ENCODE results near the gene SLCO3A1. TPM values are rescaled to one million over a fixed set of nuclear protein-coding genes. Genes with fewer than 3 reads are reported as not detected.

SLCO3A1 gene
- total and polyA plus RNA-seq, 2 of the 8 experiments (the other 6 are each of a cell fraction or from before 2014, with no cell fraction given) = 15.1 to 20.4 TPM

DNA sequence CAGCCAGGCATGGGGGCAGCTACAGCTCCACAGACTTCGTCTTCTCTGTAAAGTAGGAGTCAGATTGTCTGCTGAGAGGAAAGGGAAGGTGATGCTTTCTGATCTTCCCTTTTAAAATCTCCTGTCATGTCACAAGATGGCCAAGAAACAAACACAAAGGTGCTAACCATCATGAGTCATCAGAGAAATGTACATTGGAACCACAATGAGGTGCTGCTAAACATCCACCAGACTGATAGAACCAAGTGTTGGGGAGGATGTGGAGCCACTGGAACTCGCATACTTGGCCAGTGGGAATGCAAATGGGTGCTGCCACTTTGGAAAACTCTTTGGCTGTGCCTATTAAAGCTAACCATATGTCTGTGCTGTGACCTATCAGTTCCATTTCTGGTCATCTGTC, 268.8 kb downstream of the SLCO3A1 start:
- no peak overlapping the region for H2AFZ ChIP-seq (ENCODE audit: low read length)
- POLR2A ChIA-PET (ENCODE audit: partially characterized antibody) = no interaction called here
- H3K27ac ChIP-seq (ENCODE audit: low read depth, low read length) = no peak overlapping the region
- H3K36me3 ChIP-seq (ENCODE audit: control insufficient read depth in 2 of 4, insufficient read depth in 4 of 4, low read length in 3 of 4) = peaks cover 0 to 16% (median 0%) of the 10 kb centered on the region in 4 experiments; a peak in 2 of 8 replicates
- FAIRE-seq (no peak), DNase-seq (ENCODE audit: low read depth in 1 of 2, low spot score in 2 of 2) (no peak)
- H3K4me3 ChIP-seq (ENCODE audit: extremely low read depth in 1 of 4, insufficient read depth in 2 of 4, low read depth in 3 of 4, low read length in 4 of 4) = no peak overlapping the region
- no peak overlapping the region for H2AK5ac ChIP-seq (ENCODE audit: low read depth, low read length)
- H2BK20ac ChIP-seq (ENCODE audit: low read length) = 0 out of 2 replicates have a peak overlapping the region, but pooled peaks have one; percentile 0
- peaks cover 8 to 10% of the 10 kb centered on the region in 2 experiments for H3K9me3 ChIP-seq (ENCODE audit: insufficient read depth in 2 of 2, low read depth in 1 of 2, low read length in 1 of 2)
- no peak overlapping the region for H3K4ac ChIP-seq (replicated peaks; ENCODE audit: insufficient read length, low read depth, low read length)
- H3K27me3 ChIP-seq (replicated peaks in 1 of 4; ENCODE audit: control insufficient read depth in 3 of 4, extremely low read depth in 1 of 4, insufficient read depth in 3 of 4, low read length in 3 of 4) = no peaks in the 10 kb centered on the region
- H3K14ac ChIP-seq (ENCODE audit: insufficient read length) = no peak overlapping the region
- no peak overlapping the region for H4K5ac ChIP-seq (ENCODE audit: insufficient read length, low read depth, low read length)
- peak overlapping the region; percentile 34; the same call in 1 of the 2 replicates for H2BK15ac ChIP-seq (ENCODE audit: low read length)
- no peak overlapping the region for H3K18ac ChIP-seq (ENCODE audit: extremely low read depth, low read length)
- no peak overlapping the region for H3K23ac ChIP-seq (ENCODE audit: insufficient read length)
- whole genome bisulfite sequencing, 2 experiments (ENCODE audit: extremely low coverage in 1 of 2, insufficient coverage in 1 of 2, insufficient read length in 1 of 2, insufficient replicate concordance in 2 of 2, low coverage in 1 of 2, low lambda C conversion rate in 2 of 2, missing lambda C conversion rate in 1 of 2) = 66% methylated on average over 2 of the region's 2 CpGs; no CpG with 5 or more reads in 1 of the 2 experiments
- no peaks in the 10 kb centered on the region for H3K79me2 ChIP-seq (ENCODE audit: control insufficient read depth in 1 of 2, insufficient read depth in 2 of 2, low read length in 2 of 2)
- no peak overlapping the region for H3K56ac ChIP-seq (replicated peaks; ENCODE audit: insufficient read length, low read depth, low read length)
- CTCF ChIA-PET (ENCODE audit: partially characterized antibody) = interaction anchor here (1.1 kb wide), 1 partner anchor 31 kb away, joined by 3 read pairs; no protein-coding TSS in a partner anchor
- H3K9ac ChIP-seq (replicated peaks in 1 of 4; ENCODE audit: extremely low read depth in 1 of 4, low read depth in 3 of 4, low read length in 3 of 4) = no peak overlapping the region
- peak overlapping the region; percentile 69; the same call in 1 of the 2 replicates for H2BK12ac ChIP-seq (ENCODE audit: low read depth, low read length)
- peaks cover 14 to 33% (median 21%) of the 10 kb centered on the region in 4 experiments for H3K4me1 ChIP-seq (replicated peaks in 1 of 4; ENCODE audit: control insufficient read depth in 3 of 4, insufficient read depth in 4 of 4, low read length in 3 of 4)
- no peak overlapping the region for H3K4me2 ChIP-seq (ENCODE audit: insufficient read depth in 1 of 2, low read depth in 2 of 2, low read length in 2 of 2)
- no peak overlapping the region for H4K8ac ChIP-seq (ENCODE audit: extremely low read depth, insufficient read depth, low read length)
- H4K20me1 ChIP-seq (replicated peaks in 1 of 2; ENCODE audit: control insufficient read depth in 1 of 2, insufficient read depth in 2 of 2, low read length in 2 of 2) = no peaks in the 10 kb centered on the region
- TF ChIP-seq KDM4A (IDR thresholded peaks at IDR 0.05; ENCODE audit: low read depth, low read length, severe bottlenecking) (no peak), MAFK (IDR thresholded peaks at IDR 0.05; ENCODE audit: low read depth, low read length) (no peak), GABPA (IDR thresholded peaks at IDR 0.05; ENCODE audit: borderline replicate concordance, insufficient read depth, low read length) (no peak)
- no peak overlapping the region for H2BK120ac ChIP-seq (replicated peaks; ENCODE audit: low read depth, low read length)
- no peak overlapping the region for H4K91ac ChIP-seq (replicated peaks; ENCODE audit: insufficient read length, low read length)
- 0 out of 2 replicates have a peak overlapping the region, but pooled peaks have one; percentile 50 for H2BK5ac ChIP-seq (ENCODE audit: low read depth, low read length)
- H3K23me2 ChIP-seq (ENCODE audit: low read depth, low read length) = no peaks in the 10 kb centered on the region
- H3K79me1 ChIP-seq (ENCODE audit: low read depth, low read length) = no peaks in the 10 kb centered on the region
